RCC 7860 (cell line): ENCODE results near the gene MAPRE3.

Experiments used
- DNase-seq: peaks from one replicate; pipeline ENCODE4 v3.0.0-alpha.2; 2015; ENCODE audit warnings: low spot score
- FAIRE-seq: peaks from 2 replicates; lab custom pipeline; 2012; peaks lifted over from hg19 to GRCh38; lab: Jason Lieb, UNC

MAPRE3 gene

GRCh38 chr2:26948800-26949199, 21.6 kb upstream of the MAPRE3 start:
- no peak for FAIRE-seq

GRCh38 chr2:26950246-26950645, 20.2 kb upstream of the MAPRE3 start:
- FAIRE-seq = no peak
- DNase-seq = no peak

More at GRCh38 chr2:26948800-26949199, 21.6 kb upstream of the MAPRE3 start:
- no peak for DNase-seq

- FAIRE-seq (no peak), DNase-seq (no peak)
These were observed 19.2 kb upstream of the MAPRE3 start for GRCh38 chr2:26951236-26951635.

GRCh38 chr2:26952374-26952773, 18.1 kb upstream of the MAPRE3 start:
- FAIRE-seq = no peak
- DNase-seq = no peak

GRCh38 chr2:26954135-26954534, 16.3 kb upstream of the MAPRE3 start:
- FAIRE-seq = no peak

GRCh38 chr2:26957041-26957440, 13.4 kb upstream of the MAPRE3 start:
- peak; percentile 81 for FAIRE-seq
- no peak for DNase-seq

More at GRCh38 chr2:26954135-26954534, 16.3 kb upstream of the MAPRE3 start:
- no peak for DNase-seq

- DNase-seq (no peak), FAIRE-seq (no peak)
These were observed 12.9 kb upstream of the MAPRE3 start for GRCh38 chr2:26957534-26957933.

- FAIRE-seq = no peak
- no peak for DNase-seq
These were observed 11.1 kb upstream of the MAPRE3 start for GRCh38 chr2:26959331-26959730.

- no peak for DNase-seq
- FAIRE-seq = no peak
These were observed 5.8 kb upstream of the MAPRE3 start for GRCh38 chr2:26964446-26965130.

GRCh38 chr2:26968001-26968400, 2.4 kb upstream of the MAPRE3 start:
- FAIRE-seq = peak; percentile 97
- peak; percentile 91 for DNase-seq

- FAIRE-seq (no peak), DNase-seq (peak; percentile 91)
These were observed 1.2 kb upstream of the MAPRE3 start for GRCh38 chr2:26969077-26969844.

- no peak for DNase-seq
These were observed 641 bp downstream of the MAPRE3 start for GRCh38 chr2:26970928-26971627.

GRCh38 chr2:26971911-26972786, 1.7 kb downstream of the MAPRE3 start:
- FAIRE-seq (no peak), DNase-seq (no peak)

More at GRCh38 chr2:26970928-26971627, 641 bp downstream of the MAPRE3 start:
- no peak for FAIRE-seq

GRCh38 chr2:26974352-26974751, 3.9 kb downstream of the MAPRE3 start:
- no peak for FAIRE-seq
- no peak for DNase-seq

GRCh38 chr2:26975102-26975501, 4.7 kb downstream of the MAPRE3 start:
- no peak for FAIRE-seq

GRCh38 chr2:26975656-26976055, 5.2 kb downstream of the MAPRE3 start:
- DNase-seq = no peak
- no peak for FAIRE-seq

More at GRCh38 chr2:26975102-26975501, 4.7 kb downstream of the MAPRE3 start:
- DNase-seq = no peak

- DNase-seq (no peak), FAIRE-seq (no peak)
These were observed 5.8 kb downstream of the MAPRE3 start for GRCh38 chr2:26976237-26976636.

- DNase-seq (no peak), FAIRE-seq (no peak)
These were observed 6.6 kb downstream of the MAPRE3 start for GRCh38 chr2:26977012-26977411.

- no peak for FAIRE-seq
- DNase-seq = peak; percentile 63
These were observed 7.7 kb downstream of the MAPRE3 start for GRCh38 chr2:26978061-26978596.

GRCh38 chr2:26979741-26980140, 9.3 kb downstream of the MAPRE3 start:
- no peak for FAIRE-seq

More at GRCh38 chr2:26979741-26980140, 9.3 kb downstream of the MAPRE3 start:
- DNase-seq = peak; percentile 15
